ENCODE data around the gene CROCC.

GRCh38 chr1:16986113-16986512, 64.4 kb downstream of the CROCC start:
- TF ChIP-seq FOXA1 (IDR thresholded peaks at IDR 0.05) (no peak), TAF1 (conservative IDR thresholded peaks at IDR 0.05) (no peak), GABPA (IDR thresholded peaks at IDR 0.05 in 1 of 2, conservative IDR thresholded peaks at IDR 0.05 in 1 of 2) (no peak), CTCF (IDR thresholded peaks at IDR 0.05; ENCODE audit: low read depth, low read length, missing input control) (no peak), JUND (IDR thresholded peaks at IDR 0.05) (no peak), REST (IDR thresholded peaks at IDR 0.05) (no peak), SP1 (IDR thresholded peaks at IDR 0.05) (no peak), EGR1 (IDR thresholded peaks at IDR 0.05; ENCODE audit: low read depth in 2 of 2) (no peak), HNF4G (IDR thresholded peaks at IDR 0.05) (no peak), MAX (IDR thresholded peaks at IDR 0.05) (no peak), RAD21 (IDR thresholded peaks at IDR 0.05) (no peak), NR2F2 (IDR thresholded peaks at IDR 0.05) (no peak)
- TF ChIP-seq, protein P1, sequence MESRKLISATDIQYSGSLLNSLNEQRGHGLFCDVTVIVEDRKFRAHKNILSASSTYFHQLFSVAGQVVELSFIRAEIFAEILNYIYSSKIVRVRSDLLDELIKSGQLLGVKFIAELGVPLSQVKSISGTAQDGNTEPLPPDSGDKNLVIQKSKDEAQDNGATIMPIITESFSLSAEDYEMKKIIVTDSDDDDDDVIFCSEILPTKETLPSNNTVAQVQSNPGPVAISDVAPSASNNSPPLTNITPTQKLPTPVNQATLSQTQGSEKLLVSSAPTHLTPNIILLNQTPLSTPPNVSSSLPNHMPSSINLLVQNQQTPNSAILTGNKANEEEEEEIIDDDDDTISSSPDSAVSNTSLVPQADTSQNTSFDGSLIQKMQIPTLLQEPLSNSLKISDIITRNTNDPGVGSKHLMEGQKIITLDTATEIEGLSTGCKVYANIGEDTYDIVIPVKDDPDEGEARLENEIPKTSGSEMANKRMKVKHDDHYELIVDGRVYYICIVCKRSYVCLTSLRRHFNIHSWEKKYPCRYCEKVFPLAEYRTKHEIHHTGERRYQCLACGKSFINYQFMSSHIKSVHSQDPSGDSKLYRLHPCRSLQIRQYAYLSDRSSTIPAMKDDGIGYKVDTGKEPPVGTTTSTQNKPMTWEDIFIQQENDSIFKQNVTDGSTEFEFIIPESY (IDR thresholded peaks at IDR 0.05), result no peak
